HG02678 (cell line): ENCODE measurements around the gene SCART1.
A peak's percentile ranks its signal among the peaks of the same experiment; 100 is the strongest.
"Not testable (repeated sequence)": the region's sequence is repeated elsewhere in the genome, so short reads cannot be mapped to it uniquely, and the experiment has no call there.

ENCODE experiments used
- ATAC-seq: cut with Tn5 transposase; IDR thresholded peaks from one replicate; pipeline ENCODE4 v1.9.1; 2021; ENCODE audit warnings: mild to moderate bottlenecking, moderate library complexity; ENCODE audit not compliant: unreplicated experiment

SCART1 gene

DNA sequence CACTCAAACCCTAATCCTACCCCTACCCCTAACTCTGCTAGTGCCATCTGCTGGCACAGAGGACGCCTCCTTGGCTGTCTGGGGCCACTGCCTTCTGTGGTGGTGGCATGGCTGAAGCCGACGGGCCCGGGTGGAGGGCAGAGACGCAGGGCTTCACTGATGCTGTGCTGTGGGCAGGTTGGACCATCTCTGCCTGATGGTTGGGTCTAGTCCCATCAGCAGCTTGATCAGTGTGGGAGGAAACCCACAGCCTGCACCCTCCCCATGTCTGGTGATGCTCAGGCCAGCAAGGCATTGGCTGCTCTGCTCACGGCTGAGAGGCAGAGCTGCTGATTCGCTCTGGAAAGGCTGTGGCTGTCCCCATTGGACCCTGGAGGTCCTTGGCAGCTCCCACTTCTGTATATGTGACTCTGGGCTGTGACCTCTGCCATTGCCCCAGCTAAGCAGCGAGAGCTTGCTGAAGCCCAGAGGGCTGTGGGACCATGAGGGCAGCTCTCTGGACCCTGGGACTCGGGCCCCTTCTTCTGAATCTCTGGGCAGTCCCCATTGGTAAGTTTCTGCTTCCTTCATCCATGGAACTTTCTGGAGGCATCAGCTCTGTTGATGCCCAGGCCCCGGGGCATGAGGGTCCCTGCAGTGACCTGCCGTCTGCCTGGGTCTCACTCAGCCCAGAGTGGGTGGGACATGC is at the start of gene SCART1:
Gene SCART1, plus strand, starts transcription at position 430 of the 688 bp plus-strand sequence. Its CDS starts 53 bp downstream, at position 483.
- ATAC-seq = no peak

DNA sequence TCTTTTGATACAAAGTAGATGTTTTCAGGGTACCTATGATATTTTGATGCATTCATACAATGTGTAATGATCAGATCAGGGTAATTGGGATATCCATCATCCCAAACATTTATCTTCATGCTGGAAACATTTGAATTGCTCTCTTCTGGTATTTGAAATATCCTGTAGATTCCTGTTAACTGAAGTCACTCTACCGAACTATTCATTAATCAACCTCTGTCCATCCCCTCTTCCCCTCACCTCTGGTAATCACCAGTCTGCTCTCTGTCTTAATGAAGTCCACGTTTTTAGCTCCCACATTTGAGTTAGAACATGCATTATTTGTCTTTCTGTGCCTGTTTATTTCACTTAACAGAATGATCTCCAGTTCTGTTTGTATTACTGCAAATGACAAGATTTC is 48.5 kb upstream of the SCART1 start:
- ATAC-seq = no peak

DNA sequence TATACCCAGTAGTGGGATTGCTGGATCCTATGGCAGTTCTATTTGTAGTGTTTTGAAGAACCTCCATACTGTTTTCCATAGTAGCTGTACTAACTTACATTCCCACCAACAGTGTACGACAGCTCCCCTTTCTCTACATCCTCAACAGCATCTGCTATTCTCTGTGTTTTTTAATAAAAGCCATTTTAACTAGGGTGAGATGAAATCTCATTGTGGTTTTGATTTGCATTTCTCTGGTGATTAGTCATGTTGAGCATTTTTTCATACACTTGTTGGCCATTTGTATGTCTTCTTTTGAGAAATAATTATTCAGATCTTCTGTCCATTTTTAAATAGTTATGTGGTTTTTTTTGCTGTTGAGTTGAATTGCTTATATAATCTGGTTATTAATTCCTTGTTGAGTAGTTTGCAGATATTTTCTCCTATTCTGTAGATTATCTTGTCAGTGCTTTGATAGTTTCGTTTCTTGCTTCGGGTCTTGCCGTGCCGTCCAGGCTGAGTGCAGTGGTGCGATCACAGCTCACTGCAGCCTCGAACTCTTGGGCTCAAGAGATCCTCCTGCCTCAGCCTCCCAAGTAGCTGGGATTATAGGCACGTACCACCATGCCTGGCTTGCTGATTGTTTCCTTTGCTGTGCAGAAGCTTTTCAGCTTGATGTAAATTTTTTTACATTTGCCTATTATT is 47.8 kb upstream of the SCART1 start:
- peak; percentile 57 for ATAC-seq

DNA sequence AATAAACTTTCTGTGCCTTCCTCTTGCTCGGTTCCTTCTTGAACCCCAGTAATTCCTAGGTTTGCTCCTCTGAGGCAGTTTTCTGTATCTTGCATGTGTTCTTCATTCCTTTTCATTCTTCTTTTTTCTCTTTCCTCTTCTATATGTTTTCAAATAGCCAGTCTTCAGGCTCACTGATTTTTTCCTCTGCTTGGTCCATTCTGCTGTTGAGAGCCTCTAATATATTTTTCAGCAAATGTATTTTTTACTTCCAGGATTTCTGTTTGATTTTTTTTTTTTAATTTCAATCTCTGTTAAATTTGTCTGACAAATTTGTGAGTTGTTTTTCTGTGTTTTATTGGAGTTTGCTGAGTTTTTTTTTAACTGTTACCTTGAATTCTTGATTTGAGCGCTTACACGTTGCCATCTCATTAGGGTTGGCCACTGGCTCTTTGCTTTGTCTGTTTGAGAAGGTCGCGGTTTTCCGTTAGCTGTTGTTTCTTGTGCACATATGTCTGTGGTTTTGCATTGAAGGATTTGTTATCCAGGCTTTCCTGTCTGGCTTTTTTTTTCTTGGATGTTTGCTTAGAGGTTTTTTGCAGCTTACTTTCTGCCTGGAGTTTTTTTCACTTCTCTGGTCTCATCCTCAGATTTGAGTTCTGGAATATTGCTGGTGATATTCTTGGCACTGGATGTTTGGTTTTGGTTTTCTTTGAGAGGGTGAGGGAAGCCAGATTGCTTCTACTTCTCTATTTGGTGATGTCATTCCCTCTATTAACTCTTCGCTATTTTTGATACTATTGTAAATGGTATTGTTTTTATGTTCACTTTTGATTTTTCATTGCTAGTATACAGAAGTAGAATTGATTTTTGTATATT is 42.0 kb upstream of the SCART1 start:
- ATAC-seq = no peak

DNA sequence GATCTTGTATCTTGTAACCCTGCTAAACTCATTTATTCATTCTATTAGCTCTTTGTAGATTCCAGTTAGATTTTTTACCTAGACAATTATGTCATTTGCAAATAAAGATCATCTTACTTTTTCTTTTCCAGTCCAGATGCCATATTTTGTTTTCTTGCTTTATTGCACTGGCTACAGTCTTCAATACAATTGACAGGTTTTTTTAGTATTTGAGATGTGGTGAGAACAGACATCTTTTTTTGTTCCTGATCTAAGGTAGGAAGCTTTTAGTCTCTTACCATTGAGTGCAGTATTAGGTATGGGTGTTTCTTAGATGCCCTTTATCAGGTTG is 41.4 kb upstream of the SCART1 start:
- no peak for ATAC-seq

DNA sequence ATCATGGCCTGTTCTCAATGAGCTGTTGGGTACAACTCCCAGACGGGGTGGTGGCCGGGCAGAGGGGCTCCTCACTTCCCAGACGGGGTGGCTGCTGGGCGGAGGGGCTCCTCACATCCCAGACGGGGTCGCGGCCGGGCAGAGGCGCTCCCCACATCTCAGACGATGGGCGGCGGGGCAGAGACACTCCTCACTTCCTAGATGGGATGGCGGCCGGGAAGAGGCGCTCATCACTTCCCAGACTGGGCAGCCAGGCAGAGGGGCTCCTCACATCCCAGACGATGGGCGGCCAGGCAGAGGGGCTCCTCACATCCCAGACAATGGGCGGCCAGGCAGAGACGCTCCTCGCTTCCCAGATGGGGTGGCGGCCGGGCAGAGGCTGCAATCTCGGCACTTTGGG is 39.3 kb upstream of the SCART1 start:
- ATAC-seq = not testable (repeated sequence)

DNA sequence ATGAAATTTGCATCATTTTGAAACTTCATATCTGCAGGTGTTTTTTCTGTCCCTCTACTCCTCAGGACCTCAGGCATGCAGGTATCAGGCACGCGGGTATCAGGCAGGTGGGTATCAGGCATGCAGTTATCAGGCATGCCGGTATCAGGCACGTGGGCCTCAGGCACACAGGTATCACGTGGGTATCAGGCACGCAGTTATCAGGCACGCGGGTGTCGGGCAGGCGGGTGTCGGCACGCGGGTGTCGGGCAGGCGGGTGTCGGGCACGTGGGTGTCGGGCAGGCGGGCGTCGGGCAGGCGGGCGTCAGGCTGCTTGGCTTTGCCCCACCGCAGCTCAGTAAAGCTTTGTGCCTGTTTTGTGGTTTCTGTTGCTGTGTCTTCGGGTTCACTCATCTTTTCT is 38.0 kb upstream of the SCART1 start:
- ATAC-seq = no peak

DNA sequence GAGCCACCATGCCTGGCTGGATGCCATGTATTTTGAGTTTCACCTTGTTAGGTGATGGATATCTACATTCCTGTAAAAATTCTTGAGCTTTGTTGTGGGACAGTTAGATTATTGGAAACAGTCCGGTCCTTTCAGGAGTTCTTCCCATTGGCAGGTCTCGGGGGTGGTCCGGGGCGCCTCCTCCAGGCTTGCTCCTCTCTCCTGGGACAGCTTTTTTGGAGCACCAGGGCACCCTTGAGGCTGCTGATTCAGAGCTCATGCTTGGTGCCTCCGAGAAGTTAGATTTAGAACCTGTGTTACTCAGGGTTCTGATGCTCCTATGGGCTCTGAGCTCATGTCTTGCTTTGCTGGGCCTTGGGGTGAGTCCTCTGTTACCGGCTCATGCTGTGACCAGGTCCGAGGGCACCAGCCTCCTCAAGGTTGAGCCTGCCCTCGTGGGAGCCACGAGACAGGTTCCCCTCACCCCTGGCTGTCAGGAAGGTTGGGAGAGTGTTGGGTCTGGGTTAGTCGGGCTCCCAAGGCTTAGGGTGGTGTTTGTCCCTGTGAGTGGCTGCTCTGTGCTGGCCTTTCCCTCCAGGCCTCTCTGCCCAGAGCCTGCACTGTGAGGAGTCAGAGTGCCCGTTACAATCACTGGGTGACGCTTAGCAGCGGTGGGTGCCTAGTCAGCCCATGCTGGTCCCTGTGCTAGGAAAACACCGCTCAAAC is 35.3 kb upstream of the SCART1 start:
- ATAC-seq = no peak

DNA sequence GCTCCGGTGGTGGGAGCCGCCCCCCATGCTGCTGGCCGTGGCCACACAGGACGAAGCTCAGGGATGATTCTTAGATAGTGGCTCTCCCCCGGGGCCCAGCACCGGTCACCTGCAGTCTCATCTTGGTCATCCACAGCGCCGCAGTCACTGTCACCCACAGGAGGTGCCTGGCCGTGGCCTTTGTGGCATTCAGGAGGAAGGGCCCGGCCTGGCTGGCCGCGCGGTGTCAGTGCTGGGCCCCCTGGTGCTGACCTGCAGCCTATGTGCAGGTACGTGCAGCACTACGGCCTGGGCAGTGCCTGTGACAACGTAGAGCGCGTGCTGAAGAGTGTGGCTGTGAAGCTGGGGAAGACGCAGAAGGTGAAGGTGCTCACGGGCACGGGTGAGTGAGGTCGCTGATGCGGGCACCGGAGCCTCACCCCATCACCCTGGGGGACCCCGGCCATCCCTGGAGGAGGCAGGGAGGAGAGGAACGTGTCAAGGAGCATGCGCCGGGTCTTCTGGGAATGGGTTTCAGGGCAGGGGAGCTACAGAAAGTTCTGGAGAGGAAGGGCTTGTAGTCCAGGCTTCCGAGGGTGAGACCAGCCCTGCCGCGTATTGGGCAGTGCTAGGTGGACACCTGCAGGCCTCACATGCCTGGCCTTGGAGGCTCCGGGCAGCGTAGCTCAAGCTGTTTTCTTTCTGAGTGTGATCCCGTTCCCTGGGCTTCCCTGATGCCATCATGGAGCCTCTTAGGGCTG is 34.4 kb upstream of the SCART1 start:
- ATAC-seq = no peak

DNA sequence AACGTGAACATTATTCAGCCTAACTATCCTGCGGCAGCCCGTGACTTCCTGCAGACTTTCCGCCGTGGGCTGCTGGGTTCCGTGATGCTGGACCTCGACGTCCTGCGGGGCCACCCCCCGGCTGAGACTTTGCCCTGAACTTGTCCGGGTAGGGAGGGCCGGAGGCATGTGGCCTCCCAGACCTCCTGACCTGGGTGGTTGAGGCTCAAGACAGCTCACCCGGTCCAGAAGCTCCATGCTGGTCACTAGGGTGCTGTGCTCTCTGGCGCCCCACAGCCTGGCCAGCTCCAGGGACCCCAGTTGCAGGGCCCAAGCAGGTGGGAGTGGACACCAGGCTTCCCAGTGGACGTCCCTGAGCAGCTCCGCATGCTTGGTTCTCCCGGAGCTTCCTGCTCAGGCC is 33.7 kb upstream of the SCART1 start:
- no peak for ATAC-seq

DNA sequence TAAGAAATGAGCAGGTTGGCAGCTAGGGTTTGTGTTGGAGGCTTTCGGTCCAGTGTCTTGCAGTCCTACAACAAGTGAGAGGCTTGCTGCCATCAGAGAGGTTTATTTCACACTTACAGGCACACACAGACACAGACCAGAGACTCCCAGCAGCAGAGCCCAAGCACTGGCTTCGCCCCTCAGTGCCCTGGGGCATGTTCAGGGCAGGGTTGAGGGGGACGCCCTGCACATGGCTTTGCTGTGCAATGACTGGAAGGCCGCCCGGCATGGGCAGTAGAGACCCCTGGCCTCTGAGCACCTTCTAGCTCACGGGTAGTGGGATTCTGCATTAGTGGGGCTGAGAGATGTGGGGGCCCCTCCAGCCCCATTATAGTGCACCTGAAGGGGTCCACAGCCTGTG is 33.2 kb upstream of the SCART1 start:
- ATAC-seq = no peak

DNA sequence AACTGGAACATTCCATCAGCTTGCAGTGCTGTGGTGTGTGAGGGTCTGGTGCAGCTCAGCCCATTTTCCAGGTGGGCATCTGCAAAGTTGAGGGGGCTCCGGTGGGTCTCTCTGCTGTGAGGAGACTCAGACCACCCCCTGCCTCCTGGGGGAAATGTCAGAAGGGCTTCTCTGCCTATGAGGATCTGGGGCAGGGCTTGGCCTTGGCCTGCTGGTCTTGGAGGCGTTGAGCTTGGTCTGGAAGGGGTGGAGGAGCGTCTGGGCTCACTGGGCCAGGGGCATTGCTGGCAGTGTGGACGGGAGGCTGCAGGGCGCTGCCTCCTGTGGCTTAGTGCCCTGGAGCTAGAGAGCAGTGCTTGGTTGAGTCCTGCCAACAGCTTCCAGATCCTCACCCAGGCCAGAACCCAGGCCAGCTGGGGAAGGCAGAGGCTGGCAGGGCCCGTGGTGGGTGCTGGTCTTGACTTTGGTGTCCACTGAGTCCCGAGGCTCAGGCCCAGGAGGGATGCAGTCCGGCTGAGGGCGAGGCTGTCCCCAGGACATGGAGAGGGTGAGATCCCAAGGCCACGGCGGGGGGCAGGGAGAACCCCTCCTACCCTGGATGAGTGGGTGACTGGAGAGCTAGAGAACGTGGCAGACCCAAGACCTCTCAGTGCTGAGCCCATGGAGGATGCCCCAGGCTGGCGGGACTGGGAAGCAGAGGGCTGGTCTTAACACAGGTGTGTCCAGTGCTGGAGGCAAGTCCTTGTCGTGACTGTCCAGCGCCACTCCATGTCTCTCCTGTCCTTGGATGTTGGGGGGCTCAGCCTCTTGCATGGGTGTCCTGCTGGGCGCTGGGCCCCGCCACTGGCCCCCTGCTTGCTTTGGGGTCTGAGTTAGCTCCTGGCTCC is 32.2 kb upstream of the SCART1 start:
- no peak for ATAC-seq

DNA sequence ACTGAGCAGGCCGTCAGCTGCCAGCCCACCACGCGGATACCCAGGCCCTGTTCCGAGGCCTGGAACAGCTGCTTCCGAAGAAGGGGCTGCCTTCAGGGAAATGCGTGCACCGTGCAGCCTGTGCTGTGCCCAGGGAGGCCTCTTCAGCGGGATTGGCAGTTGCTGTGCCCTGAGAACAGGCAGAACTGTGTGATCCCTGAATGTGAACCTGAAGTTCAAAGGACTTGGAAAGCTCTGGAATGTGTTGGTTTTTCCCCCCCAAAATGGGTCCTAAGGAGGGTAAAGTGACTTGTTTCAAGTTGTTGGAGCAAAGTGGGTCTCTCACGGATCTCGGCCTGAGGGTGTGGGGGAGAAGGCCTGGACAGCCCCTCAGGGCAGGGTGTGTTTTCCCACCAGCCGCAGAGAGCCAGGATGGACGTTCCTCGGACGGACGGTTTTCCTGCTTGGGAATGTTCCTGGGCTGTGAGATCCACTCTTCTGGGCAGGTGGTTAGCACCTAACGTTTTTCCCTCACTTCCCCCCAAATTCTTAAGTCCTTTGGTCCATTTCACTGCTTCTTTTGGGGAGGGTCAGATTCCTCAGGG is 31.4 kb upstream of the SCART1 start:
- ATAC-seq = no peak

DNA sequence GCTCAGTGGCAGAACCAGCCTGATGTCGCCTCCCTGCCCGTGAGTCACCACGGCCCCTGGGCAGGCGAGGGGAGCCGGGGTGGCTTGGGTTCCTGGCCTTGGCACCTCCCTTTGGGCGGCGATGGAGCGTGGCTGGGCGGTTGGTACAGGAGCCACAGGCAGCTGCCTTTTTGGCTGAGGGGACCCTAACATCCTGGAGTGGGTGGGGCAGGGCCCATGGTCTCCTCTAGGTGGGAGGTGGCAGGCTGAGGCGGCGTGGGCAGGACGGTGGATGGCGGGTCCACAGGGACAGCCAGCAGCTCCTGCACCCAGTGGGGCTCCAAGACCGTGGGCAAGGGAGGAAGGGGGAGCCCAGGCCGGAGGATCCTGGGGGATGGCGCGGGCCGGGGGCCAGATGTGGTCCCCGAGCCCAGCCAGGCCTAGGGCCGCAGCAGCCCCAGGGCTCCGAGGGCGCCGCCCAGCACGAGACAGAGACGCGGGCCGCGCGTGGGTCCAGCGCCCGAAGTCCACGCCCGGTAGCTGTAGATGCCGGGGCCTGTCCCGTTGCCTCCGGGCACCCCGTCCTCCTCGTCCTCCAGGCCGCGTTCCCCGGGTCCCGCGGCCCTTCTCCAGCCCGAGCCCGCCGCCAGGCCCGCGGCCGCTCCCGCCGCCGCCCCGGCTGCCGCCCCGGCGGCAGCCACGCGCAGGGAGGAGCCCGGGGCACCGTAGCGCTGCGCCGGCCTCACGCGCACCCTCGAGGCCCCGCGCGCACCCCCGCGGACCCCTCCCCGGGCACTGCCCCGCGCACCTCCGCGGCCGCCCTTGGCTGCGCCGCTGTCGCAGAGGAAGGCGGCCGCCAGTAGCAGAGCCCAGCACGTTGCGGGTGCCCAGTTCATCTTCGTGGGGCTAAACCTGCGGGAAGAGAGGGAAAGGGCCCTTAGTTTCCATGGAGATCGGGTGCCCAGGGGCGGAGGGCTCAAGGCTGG is 30.7 kb upstream of the SCART1 start:
- ATAC-seq = no peak

DNA sequence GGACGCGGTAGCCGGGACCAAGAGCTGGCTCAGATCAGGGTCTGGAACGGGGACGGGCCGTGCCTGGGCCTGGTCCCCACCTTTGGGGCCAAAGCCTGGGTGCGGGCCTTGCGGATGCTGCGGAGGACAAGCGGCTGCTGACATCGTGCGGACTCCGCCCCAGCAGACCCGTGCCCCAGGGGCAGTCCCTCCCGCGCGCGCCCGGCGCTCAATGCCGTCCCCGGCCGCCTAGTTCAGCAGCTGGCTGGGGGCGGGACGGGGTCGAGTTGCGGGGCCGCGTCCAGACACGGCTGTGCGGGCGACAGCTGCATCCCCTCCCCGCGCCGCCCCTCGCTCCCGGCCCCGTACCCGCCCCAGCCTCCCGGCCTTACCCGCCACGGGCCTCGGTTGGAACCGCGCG is 29.6 kb upstream of the SCART1 start:
- not testable (repeated sequence) for ATAC-seq

DNA sequence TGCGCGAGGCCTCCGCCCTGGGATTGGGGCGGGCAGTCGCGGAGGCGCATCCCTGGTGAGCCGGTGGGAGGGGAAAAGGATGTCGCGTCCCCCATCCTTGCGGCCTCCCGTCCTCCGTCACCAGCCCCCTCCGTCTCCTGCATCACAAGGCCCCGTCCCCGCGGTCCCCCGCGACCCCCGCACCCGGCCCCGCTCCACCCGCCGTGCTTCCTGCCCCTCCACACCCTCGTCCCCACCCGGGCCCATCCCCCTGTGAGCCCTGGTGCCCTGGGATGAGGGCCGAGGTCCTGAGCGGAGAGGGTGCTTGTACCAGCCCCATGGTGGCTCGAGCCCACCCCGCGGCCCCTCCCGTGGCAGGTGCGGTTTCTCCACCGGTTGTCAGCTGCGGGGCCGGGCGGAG is 29.1 kb upstream of the SCART1 start, which contains the start of gene SPRN:
Gene SPRN, minus strand, starts transcription at position 25 of the 400 bp plus-strand sequence. CDS start 944 bp downstream, outside the sequence.
- not testable (repeated sequence) for ATAC-seq

DNA sequence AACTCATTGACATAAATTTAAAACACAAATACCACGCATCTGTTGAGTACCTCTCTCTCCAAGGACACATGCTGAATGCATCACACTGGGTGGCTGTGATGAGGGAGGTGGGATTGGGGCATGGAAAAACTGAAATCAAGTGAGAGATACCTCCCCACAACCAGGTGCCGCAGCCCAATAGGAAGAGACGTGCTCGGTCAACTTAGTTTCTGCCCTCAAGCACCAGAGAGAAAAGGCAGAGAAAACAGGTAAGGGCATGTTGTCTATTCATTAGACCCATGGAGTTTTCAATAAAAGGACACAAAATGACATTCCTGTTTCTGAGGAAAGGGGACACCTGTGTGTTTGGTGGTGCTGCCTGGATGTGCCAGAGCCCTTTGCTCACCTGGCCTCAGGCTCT is 24.2 kb upstream of the SCART1 start:
- not testable (repeated sequence) for ATAC-seq
